Caki2 (cell line): ENCODE results near the gene CLOCK. TPM values are rescaled to one million over a fixed set of nuclear protein-coding genes. Genes with fewer than 3 reads are reported as not detected.
"Not testable (repeated sequence)": the region's sequence is repeated elsewhere in the genome, so short reads cannot be mapped to it uniquely, and the experiment has no call there.

ENCODE experiments used
- DNase-seq: peaks from one replicate; pipeline ENCODE4 v3.0.0-alpha.2; 2015; ENCODE audit warnings: low read depth
- in situ Hi-C: cut with HindIII; loops from 2 replicates; pipeline ENCODE4 v1.10.0; 2016; ENCODE audit warnings: low sequenced_read_pairs, low pct_unique_long_range_greater_than_20kb, mixed read lengths
- total RNA-seq: library from RNA; depleted of rRNA; stranded (reverse); fragments of >200 nt; shearing (Covaris generic); gene quantifications from 2 replicates; pipeline ENCODE4 v1.2.3, GENCODE V29; 2014; ENCODE audit warnings: low replicate concordance; rRNA removed

CLOCK gene
- total RNA-seq: 11.3 and 25.0 TPM in 2 replicates

- in situ Hi-C loops: no loop called here
Measured at GRCh38 chr4:55546756-55547465, at the start of gene CLOCK. Gene CLOCK (minus strand): TSS chr4:55546909. CDS start chr4:55482785, 64,124 bp downstream.

GRCh38 chr4:55592014-55592413 lies 45.3 kb upstream of the CLOCK start, which contains the start of gene PDCL2:
Gene PDCL2 (minus strand): TSS chr4:55592245. CDS start chr4:55592109, 136 bp downstream.
- in situ Hi-C loops: no loop called here
- DNase-seq: no peak

More at GRCh38 chr4:55546756-55547465, at the start of gene CLOCK:
- DNase-seq: peak; percentile 96

- in situ Hi-C loops: no loop called here
- DNase-seq: no peak
Measured at GRCh38 chr4:55588160-55588559, 41.5 kb upstream of the CLOCK start.

GRCh38 chr4:55582773-55583172 lies 36.1 kb upstream of the CLOCK start:
- in situ Hi-C loops, DNase-seq: not testable (repeated sequence)

- DNase-seq: no peak
- in situ Hi-C loops: no loop called here
Measured at GRCh38 chr4:55578341-55579010, 31.8 kb upstream of the CLOCK start.

GRCh38 chr4:55575513-55575912 lies 28.8 kb upstream of the CLOCK start:
- in situ Hi-C loops: no loop called here
- DNase-seq: no peak

- no peak for DNase-seq
- in situ Hi-C loops: no loop called here
Measured at GRCh38 chr4:55574252-55574651, 27.5 kb upstream of the CLOCK start.

- in situ Hi-C loops: no loop called here
- DNase-seq: no peak
Measured at GRCh38 chr4:55571806-55572205, 25.1 kb upstream of the CLOCK start.

GRCh38 chr4:55568905-55569504 lies 22.3 kb upstream of the CLOCK start:
- in situ Hi-C loops: no loop called here
- no peak for DNase-seq

GRCh38 chr4:55561889-55562288 lies 15.2 kb upstream of the CLOCK start:
- DNase-seq: no peak
- in situ Hi-C loops: no loop called here

- in situ Hi-C loops: no loop called here
- no peak for DNase-seq
Measured at GRCh38 chr4:55560096-55560495, 13.4 kb upstream of the CLOCK start.

- DNase-seq: peak; percentile 29
- in situ Hi-C loops: no loop called here
Measured at GRCh38 chr4:55554453-55555030, 7.8 kb upstream of the CLOCK start.

GRCh38 chr4:55553441-55554201 lies 6.9 kb upstream of the CLOCK start:
- in situ Hi-C loops: no loop called here

GRCh38 chr4:55551964-55552363 lies 5.3 kb upstream of the CLOCK start:
- in situ Hi-C loops: not testable (repeated sequence)
- DNase-seq: peak; percentile 18

More at GRCh38 chr4:55553441-55554201, 6.9 kb upstream of the CLOCK start:
- DNase-seq: peak; percentile 83

- in situ Hi-C loops: no loop called here
- peak; percentile 50 for DNase-seq
Measured at GRCh38 chr4:55549888-55550287, 3.2 kb upstream of the CLOCK start.

GRCh38 chr4:55547918-55548317 lies 1.2 kb upstream of the CLOCK start:
- DNase-seq: no peak
- in situ Hi-C loops: no loop called here

GRCh38 chr4:55547466-55547770 lies 709 bp upstream of the CLOCK start:
- in situ Hi-C loops: no loop called here
- DNase-seq: no peak

GRCh38 chr4:55546506-55546755 lies 278 bp downstream of the CLOCK start:
- DNase-seq: no peak
- in situ Hi-C loops: no loop called here
